ENCODE measurements around the gene SELENOH.

DNA sequence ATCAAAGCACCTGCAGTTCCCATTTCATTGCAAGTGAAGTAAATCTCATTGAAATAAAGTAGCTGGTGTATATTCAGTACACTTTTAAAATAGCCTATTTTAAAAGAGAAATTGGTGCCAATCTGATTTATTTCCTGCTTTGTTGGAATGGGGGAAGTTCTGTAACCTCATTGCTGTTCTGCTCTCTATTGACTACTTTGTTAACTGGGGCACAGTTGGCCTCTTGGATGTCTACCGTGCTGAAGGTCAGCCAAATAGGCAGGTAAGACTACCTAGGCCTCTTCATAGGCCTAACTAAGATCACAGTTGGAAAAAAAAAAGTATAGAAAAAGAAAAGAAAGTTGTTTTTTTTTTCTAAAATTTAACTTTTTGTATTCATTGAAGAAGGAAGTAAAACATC lies 29.5 kb downstream of the SELENOH start:
- no peak for TF ChIP-seq EZH2 (optimal IDR thresholded peaks at IDR 0.05; ENCODE audit: low read depth, low read length)
- TF ChIP-seq, protein P1, sequence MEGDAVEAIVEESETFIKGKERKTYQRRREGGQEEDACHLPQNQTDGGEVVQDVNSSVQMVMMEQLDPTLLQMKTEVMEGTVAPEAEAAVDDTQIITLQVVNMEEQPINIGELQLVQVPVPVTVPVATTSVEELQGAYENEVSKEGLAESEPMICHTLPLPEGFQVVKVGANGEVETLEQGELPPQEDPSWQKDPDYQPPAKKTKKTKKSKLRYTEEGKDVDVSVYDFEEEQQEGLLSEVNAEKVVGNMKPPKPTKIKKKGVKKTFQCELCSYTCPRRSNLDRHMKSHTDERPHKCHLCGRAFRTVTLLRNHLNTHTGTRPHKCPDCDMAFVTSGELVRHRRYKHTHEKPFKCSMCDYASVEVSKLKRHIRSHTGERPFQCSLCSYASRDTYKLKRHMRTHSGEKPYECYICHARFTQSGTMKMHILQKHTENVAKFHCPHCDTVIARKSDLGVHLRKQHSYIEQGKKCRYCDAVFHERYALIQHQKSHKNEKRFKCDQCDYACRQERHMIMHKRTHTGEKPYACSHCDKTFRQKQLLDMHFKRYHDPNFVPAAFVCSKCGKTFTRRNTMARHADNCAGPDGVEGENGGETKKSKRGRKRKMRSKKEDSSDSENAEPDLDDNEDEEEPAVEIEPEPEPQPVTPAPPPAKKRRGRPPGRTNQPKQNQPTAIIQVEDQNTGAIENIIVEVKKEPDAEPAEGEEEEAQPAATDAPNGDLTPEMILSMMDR (IDR thresholded peaks at IDR 0.05; ENCODE audit: low read length) = no peak
